HG03097 (cell line): ENCODE measurements around the gene PDE4A.
"Not testable (repeated sequence)": the region's sequence is repeated elsewhere in the genome, so short reads cannot be mapped to it uniquely, and the experiment has no call there.

Source experiments
- ATAC-seq: cut with Tn5 transposase; IDR thresholded peaks from one replicate; pipeline ENCODE4 v1.9.1; 2021; ENCODE audit not compliant: unreplicated experiment, low FRiP score

Gene PDE4A

DNA sequence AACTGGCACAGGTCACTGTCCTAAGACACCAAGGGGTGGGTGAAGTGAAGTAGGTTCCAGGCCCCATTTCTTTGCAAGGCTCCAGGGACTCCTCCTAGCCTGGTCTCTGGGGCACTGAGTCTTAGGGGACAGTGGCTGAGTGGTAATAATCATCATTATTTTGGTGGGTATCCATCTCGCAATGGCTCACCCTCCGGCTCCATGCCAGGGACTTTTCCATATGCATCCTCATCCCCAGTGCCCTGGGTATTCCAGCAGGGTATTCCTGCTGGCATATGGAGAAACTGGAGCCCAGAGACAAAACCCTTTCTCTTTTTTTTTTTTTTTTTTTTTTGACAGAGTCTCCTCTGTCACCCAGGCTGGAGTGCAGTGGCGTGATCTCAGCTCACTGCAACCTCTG lies 2.5 kb downstream of the PDE4A start:
- ATAC-seq = no peak

DNA sequence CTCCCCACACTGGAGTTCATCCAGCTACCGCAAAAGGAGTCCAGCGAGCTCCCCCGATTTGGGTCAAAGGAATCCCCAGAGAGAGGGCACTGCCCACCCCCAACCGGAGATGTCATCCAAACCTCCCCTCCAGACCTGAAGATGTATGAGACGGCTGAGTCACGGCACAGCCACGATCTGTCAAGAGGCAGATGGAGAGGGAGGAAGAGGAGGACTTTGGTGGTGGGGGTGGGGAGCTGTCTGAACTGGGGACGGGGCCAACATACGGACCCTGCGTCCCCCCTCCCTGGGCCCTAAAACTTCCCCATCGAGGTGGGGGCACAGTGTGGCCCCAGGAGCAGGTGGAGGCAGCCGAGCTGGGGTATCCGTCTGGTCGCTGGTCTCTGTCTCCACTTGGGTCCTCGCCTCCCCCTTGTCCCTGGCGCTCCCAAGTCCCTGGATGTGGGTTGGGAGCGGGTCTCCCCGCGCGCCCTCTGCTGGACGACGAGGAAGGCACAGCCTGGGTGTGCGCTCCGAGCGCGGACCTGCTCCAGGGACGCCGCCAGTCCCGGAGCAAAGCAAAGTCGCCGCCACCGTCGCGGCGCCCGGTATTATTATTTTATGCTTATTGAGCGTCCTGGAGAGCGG lies 3.8 kb downstream of the PDE4A start:
- ATAC-seq = no peak

DNA sequence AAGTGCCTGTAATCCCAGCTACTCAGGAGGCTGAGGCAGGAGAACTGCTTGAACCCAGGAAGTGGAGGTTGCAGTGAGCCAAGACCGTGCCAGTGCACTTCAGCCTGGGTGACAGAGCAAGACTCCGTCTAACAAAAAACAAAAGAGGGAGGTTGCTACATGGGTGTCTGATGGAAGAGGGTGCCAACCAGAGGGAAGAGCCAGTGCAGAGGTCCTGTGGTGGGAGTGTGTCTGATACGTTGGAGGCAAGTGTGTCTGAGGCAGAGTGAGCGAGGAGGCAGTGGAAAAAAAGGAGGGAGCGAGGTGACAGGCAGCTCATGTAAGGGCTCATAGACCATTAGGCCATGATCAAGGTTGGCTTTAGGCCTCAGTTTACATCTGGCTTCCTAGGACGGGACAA lies 6.8 kb downstream of the PDE4A start:
- no peak for ATAC-seq

DNA sequence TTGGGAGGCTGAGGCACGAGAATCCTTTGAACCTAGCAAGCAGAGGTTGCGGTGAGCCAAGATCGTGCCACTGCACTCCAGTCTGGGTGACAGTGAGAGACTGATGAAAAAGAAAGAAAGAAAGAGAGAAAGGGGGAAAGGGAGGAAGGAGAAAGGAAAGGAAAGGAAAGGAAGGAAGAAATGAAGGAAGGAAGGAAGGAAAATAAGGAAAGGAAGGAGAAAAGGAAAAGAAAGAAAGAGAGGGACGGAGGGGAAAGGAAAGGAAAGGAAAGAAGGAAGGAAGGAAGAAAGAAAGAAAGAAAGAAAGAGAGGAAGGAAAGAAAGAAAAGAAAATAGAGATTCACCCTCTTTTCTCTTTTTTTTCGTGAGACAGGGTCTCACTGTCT lies 8.7 kb downstream of the PDE4A start:
- ATAC-seq = no peak

DNA sequence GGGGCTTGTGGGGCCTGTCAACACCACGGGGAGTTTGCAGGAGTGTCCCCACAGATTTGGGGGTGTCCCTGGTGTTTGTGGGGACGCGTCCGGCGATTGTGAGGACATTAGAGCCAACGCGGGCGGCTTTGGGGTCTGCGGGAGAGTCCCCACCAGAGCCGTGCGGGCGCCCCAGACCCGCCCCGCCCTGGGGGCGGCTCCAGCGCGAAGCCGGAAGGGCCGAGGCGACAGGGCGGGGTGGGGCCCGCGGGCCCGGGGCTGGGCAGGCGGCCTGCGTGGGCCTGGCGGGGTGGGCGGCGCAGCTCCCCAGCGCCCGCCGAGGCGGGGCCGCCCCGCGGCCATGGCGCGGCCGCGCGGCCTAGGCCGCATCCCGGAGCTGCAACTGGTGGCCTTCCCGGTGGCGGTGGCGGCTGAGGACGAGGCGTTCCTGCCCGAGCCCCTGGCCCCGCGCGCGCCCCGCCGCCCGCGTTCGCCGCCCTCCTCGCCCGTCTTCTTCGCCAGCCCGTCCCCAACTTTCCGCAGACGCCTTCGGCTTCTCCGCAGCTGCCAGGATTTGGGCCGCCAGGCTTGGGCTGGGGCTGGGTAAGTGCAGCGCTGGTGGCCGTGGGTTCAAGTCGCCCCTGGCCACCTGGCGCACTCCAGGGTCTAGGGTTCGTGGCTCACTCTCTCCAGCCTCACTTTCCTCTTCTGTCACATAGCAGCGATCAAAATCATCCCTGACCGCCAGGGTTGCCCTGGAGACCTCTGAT lies 10.3 kb downstream of the PDE4A start:
- ATAC-seq = no peak

DNA sequence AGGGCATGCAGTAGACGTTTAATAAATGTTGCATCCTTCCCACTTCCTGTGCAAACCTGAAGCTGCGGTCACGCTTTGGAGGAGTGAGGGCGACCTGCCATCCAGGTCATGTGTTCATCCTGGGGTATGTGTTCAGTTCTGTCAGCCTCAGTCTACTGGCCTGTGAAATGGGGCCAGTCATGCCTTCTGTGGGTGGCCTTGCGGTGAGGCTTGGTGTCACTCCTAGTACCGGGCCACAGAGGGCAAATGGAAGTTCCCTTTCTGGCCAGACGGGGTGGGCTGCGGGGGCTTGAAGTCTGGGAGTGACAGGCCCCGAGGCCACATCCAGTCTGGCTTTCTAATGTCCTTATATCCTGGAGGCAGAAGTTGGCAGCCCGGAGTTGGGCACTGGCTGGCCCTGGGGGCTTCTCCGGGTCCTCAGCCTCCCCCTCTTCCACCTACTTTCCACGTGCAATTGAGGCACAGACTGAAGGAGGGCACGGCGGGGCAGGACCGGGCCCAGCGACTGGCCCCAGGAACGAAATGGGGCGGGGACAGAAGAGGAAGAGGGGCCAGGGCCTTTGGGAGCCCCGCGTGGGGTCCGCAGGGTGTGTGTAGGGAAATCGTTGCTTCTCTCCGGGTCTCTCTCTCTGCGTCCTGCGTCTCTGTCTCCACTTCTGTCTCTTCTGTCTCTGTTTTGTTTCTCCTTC lies 11.1 kb downstream of the PDE4A start:
- no peak for ATAC-seq

DNA sequence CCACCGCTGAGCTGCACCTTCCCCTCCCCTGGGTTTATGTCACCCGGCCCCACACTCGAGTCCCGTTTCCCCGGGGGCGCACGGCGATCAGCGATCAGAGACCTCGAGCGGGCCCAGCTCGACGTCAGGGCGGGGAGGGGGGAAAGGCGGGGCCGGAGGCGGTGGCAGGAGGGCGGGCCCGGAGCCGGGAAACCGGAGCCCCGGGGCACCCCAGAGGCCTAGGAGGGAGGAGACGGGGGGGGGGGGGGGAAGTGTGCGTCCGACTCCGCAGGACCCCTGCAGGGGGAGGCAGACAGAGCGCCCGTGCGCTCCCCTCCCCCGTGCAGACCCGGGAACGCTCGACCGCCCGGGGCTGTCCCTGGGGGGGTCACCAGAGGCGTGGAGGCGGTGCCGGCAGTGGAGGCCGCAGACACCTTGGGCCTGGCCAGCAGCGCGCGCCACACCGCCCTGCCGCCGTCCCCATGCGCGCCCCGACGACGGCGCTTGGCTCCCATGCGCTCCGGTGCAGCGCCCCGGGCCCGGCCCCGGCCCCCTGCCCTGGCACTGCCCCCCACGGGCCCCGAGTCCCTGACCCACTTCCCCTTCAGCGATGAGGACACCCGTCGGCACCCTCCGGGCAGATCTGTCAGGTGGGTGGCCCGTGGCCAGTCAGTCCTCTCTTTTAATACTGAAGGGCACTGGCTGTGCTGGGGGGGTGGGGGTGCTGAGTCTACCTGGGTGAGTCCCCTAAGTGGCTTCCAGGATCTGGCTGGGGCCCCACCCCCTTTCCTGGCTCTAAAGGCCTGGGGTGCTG lies 11.8 kb downstream of the PDE4A start:
- ATAC-seq = no peak

DNA sequence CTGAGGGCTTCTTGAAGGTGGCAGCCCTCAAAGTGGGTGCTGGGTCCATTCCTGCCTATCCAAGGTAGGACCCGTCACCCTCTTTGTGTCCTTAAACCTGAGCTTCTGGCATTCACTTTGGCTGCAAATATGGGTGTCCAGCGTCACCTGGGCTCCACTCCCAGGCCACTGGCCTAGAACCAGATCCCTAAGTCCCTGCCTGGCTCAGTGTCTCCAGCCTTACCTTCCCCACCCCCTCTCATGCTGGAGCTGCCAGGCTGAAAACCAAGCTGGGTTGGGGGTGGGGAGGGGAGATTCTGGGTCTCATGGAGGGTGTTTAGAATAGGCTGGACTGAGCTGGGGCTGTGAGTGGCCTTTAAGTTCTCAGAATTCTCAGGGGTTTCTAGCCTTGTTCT lies 12.4 kb downstream of the PDE4A start:
- ATAC-seq = no peak

DNA sequence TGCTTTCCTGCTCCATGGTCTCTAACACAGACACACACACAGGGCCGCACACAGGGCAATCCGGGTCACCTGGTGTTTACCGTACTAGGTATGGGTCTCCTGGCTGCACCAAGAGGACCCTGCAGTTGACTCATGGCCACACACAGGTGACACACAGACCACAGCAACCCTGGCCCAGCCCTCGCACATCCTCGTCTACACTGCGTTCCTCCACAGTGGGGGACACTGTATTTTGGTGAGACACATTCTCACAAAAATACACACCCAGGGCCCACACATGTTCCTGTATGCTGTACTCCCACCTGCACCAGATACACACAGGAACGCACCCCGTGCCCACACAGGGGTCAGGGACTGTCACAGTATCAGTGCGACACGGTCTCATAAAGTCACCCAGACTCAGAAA lies 12.8 kb downstream of the PDE4A start:
- no peak for ATAC-seq

DNA sequence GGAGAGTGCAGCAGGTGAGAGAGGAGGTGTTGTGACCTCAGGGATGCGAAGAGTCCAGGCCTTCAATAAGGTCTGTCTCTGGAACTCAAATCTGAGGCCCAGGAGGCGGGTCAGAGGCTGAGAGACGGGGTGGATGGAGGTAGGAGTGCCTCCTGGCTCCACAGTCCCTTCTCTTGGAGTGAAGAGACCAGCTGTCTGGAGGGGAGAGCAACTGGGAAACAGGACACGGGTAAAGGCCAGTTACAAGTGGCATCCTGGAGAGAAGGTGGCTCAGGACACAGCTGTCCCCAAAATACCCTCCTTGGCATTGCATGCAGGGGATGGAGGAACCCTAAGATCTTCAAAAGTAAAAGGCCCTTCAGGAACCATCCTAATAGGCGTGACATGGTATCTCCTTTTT lies 19.2 kb downstream of the PDE4A start:
- ATAC-seq = no peak

DNA sequence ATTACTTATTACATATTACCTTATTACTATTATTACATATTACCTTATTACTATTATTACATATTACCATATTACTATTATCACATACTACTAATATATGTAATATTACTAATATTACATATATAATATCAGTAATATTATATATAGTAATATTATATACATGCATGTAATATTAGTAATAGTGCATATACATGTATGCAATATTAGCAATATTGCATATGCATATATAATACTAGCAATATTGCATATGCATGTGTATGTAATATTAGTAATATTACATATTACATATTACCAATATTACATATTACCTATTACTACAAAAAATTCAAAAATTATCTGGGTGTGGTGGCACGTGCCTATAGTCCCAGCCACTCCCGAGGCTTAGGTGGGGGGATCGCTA lies 22.4 kb downstream of the PDE4A start:
- no peak for ATAC-seq

DNA sequence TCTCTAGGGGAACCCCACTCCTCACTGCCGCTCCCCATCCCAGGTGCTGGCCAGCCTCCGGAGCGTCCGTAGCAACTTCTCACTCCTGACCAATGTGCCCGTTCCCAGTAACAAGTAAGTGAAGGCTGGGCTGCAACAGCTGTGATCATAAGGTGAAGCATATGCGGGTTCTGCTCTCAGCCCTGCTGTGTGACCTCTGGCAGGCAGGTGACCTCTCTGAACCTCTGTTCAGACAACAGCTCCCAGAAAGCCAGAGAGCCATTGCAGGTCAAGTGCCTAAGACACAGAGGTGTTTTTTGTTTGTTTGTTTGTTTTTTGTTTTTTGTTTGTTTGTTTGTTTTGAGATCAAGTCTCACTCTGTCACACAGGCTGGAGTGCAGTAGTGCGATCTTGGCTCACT lies 28.7 kb downstream of the PDE4A start:
- ATAC-seq = no peak

DNA sequence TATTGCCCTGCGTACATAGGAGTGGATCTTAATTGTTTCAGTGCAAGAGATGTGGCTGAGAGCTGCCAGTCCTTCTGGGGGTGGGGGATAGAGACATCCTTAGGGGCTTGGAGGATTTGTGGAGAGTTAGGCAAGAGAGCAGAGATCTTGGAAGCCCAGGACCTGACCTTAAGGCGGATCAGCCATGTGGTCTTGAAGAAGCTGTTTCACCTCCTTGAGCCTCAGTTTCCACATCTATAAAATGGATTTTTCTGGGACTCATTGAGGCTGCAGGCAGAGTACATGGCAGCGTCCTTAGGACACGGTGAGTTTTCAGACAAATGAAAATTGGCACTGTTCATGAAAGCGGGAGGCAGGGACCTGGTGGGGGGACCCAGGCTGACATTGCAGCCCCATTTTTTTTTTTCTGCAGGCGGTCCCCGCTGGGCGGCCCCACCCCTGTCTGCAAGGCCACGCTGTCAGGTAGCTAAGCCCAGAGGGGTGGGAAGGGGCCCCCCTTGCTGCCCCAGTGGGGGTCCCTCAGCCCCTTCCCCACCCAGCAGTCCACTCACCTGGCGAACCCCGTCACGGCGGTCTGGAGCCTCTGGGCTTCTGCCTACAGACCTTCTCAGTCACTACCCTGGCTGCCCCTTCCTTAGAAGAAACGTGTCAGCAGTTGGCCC lies 30.0 kb downstream of the PDE4A start:
- no peak for ATAC-seq

DNA sequence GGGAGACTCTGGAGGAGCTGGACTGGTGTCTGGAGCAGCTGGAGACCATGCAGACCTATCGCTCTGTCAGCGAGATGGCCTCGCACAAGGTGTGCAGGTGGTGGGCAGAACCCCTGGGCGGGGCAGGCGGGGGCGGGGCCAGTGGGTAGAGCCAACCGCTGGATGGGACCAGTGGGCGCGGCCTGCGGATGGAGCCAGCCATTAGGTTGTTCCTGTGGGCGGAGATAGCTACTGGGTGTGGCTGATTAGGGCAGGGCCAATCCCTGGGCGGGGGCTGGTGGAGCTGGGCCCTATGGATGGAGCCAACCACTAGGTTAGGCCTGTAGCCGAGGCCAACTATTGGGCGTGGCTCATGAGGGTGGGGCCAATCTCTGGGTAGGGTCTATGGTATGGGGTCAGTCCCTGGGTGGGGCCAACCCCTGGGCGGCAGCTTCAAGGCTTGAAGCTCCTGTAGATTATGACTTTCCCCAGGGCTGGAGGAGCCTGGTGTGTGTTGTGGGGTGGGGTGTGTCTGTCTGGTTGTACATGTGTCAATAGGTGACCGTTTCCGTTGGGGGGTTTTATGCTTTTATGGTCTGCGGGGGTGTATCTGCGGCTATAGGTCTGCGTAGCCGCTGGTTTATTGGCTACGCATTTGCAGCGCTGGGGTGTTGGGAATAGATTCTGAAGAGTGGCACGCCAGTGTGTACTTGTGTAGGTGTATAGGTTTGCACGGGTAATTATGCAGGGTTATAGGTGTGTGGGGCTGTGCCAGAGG lies 30.7 kb downstream of the PDE4A start:
- ATAC-seq = no peak

DNA sequence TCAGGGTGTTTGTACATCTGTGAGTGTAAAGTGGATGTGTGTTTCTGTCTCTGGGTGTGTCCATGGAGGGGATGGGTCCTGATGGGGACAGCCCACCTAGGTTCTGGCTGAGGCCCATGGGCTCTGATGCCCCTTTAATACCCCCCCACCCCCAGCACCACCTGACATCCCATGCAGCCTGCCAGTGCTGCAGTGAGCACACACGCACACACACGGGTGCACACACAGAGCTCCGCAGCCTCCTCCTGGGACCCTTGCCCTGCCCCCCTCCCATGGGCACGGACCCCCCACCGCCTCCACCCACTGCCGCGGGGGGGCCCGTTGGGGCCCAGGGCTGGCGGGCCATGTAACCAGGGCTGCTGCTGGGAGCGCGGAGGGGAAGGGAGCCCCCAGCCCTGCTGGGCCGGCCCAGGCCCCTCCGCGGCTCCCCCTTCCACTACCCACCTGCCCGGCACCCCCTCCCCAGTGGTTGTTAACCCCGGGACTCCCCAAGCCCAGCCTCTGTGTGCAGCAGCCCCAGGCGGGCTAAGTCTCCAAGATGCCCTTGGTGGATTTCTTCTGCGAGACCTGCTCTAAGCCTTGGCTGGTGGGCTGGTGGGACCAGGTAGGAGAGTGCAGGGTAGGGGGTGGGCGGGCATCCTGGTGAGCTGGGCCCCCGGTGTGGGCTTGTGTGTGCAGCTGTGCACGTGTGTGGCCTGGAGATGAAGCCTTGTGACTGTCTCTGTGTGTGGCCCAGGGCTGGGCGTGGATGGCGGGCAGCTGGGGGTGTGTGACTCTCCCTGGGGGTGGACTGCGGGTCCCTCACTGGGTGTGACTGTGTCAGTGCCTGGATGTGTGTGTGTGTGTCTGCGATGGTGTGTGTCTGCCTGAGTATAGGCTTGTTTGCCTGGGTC lies 32.6 kb downstream of the PDE4A start:
- ATAC-seq = no peak

DNA sequence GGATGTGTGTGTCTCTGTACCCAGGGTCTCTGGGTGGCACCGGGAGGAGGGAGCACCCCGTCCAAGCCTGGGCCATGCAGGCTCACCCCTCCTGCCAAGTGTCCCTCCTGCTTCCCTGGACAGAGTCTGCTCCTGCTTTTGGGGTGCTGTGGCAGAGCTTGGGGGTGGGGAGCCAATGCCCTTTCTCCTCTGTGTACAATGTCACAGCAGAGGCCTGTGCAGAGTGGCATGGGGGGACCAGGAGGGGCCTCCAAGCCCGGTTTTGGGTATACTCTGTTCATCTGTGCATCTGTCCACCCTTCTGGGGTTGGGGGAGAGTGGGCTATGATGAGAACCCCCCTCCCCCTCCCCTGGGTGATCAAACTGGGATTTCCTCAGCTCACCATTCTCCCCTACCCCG lies 33.5 kb downstream of the PDE4A start:
- no peak for ATAC-seq

DNA sequence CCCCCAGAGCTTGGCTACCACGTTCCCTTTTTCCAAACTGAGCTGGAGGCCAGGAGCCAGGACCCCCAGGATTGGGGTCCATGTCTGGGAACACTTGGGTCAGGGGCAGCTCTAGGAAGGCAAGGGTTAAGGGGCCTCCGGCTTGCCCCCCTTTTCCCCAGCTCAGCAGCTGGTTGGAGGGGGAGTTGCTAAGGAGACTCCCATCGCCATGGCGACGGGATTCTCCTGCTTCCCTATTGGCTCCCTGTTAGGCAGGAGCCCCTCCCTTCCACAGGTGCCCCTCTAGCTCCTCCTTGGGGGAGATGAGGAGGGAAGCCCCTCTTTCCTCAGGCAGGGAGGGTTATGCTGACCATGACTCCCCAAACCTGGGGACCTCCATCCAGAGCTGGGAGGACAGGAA lies 33.9 kb downstream of the PDE4A start:
- no peak for ATAC-seq

DNA sequence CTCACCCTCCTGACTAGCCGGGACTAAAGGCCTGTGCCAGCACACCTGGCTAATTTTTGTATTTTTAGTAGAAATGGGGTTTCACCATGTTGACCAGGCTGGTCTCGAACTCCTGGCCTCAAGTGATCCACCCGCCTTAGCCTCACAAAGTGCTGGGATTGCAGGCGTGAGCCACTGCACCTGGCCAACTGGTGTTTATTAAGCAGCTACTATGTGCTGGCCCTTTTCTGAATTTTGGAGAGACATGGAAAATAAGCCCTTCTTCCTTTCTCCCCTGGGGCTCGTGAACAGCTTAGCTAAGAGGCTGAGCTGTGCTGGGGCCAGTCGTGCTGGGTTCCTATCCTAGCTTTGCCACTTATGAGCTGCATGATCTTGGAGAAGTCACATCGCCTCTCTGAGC lies 38.4 kb downstream of the PDE4A start:
- not testable (repeated sequence) for ATAC-seq

DNA sequence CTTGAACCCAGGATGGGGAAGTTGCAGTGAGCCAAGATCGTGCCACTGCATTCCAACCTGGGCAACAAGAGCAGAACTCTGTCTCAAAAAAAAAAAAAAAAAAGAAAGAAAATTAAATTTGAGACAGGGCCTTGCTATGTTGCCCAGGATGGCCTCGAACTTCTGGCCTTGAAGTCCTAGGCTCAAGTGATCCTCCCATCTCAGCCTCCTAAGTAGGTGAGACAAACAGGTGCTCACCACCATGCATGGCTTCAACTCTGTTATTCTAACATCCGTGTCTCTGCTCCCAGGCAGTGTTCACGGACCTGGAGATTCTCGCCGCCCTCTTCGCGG lies 40.3 kb downstream of the PDE4A start:
- ATAC-seq = no peak
